GM23248 (cell line): ENCODE data around the gene XAGE1B.

Experiments
- EZH2 ChIP-seq: fragments of 200-600 bp; sonication (generic); IDR thresholded peaks from 2 replicates; pipeline ENCODE4 v1.6.1; 2018; ENCODE audit warnings: antibody characterized with exemption, mild to moderate bottlenecking; ENCODE audit not compliant: insufficient read depth, poor library complexity, severe bottlenecking
- EZH2phosphoT487 ChIP-seq: fragments of 200-600 bp; sonication (generic); IDR thresholded peaks from 2 replicates; pipeline ENCODE4 v1.6.1; 2018; ENCODE audit warnings: antibody characterized with exemption, moderate library complexity, mild to moderate bottlenecking, low read depth; ENCODE audit not compliant: insufficient read depth

- TF ChIP-seq EZH2 (no peak), EZH2phosphoT487 (no peak)
Observed at GRCh38 chrX:52509916-52510315, 6.9 kb downstream of the XAGE1B start.
